ENCODE results near the gene LUC7L2. TPM values are rescaled to one million over a fixed set of nuclear protein-coding genes. Genes with fewer than 3 reads are reported as not detected.

Gene LUC7L2
- total RNA-seq, 1 experiment from 2014 or later = 81.2 TPM

GRCh38 chr7:139339025-139339424 lies 20.7 kb upstream of the LUC7L2 start:
- no peak overlapping the region for H3K23ac ChIP-seq (ENCODE audit: insufficient read length, low read depth, low read length)
- no peak overlapping the region for H3K56ac ChIP-seq (ENCODE audit: insufficient read length, low read depth, low read length)
- H3K4me1 Mint-ChIP-seq = peaks cover 7 to 11% of the 10 kb centered on the region in 2 experiments
- H3K9me3 Mint-ChIP-seq = peaks cover 10 to 14% of the 10 kb centered on the region in 2 experiments; a peak in 4 of 5 replicates
- TF ChIP-seq CTCF (conservative IDR thresholded peaks at IDR 0.05) = no peak
- no peak overlapping the region for H3K4me2 ChIP-seq (ENCODE audit: insufficient read depth, insufficient read length, low read length)
- H2BK5ac ChIP-seq (ENCODE audit: insufficient read length, low read length) = no peak overlapping the region
- no peak overlapping the region for H2BK20ac ChIP-seq (ENCODE audit: low read depth, low read length, poor library complexity, severe bottlenecking)
- H2BK12ac ChIP-seq (ENCODE audit: insufficient read length, low read depth, low read length) = no peak overlapping the region
- H3K36me3 Mint-ChIP-seq (ENCODE audit: insufficient read depth in 1 of 3, low read depth in 3 of 3) = peaks cover 3 to 11% (median 6%) of the 10 kb centered on the region in 3 experiments; a peak in 6 of 7 replicates
- peaks cover 14% of the 10 kb centered on the region for H3K27me3 Mint-ChIP-seq (ENCODE audit: low read depth)
- no peak overlapping the region for H3K9ac ChIP-seq (ENCODE audit: extremely low read depth, insufficient read length, low read length)
- no peak overlapping the region for H3K27ac Mint-ChIP-seq
- no peak overlapping the region for H3K18ac ChIP-seq (ENCODE audit: insufficient read length, low read depth, low read length)
- no peak overlapping the region for H2BK120ac ChIP-seq (ENCODE audit: low read depth, low read length, poor library complexity, severe bottlenecking)
- no peak overlapping the region for H3T11ph ChIP-seq (ENCODE audit: low read length)
- no peaks in the 10 kb centered on the region for H3K4me1 ChIP-seq (ENCODE audit: insufficient read depth, low read length)
- H4K91ac ChIP-seq (ENCODE audit: insufficient read length, low read depth, low read length) = no peak overlapping the region
- H2AK5ac ChIP-seq (ENCODE audit: insufficient read length, low read length) = no peak overlapping the region
- no peak overlapping the region for H4K5ac ChIP-seq (ENCODE audit: insufficient read length, low read depth, low read length)
- peak overlapping the region; percentile 91 to 95 for H3K4me3 Mint-ChIP-seq
- H3K9me3 ChIP-seq (ENCODE audit: control insufficient read depth, low read depth, low read length) = no peaks in the 10 kb centered on the region
- H3K23me2 ChIP-seq (ENCODE audit: insufficient read length, low read depth, low read length, poor library complexity, severe bottlenecking) = peaks cover 3% of the 10 kb centered on the region
- H3K27ac ChIP-seq (ENCODE audit: insufficient read length, low read depth, low read length) = no peak overlapping the region
- WGBS (ENCODE audit: extremely low coverage, insufficient read length, low lambda C conversion rate) = no CpG with 5 or more reads among the region's 2 CpGs
- H2AFZ ChIP-seq (ENCODE audit: low read length) = no peak overlapping the region
- no peak overlapping the region for H3K4ac ChIP-seq (ENCODE audit: low read depth, low read length)
- no peak overlapping the region for H4K8ac ChIP-seq (replicated peaks; ENCODE audit: insufficient read length, low read depth, low read length)
- H3K79me2 ChIP-seq (ENCODE audit: insufficient read depth, low read length) = no peaks in the 10 kb centered on the region
- DNase-seq = no peak
- no peaks in the 10 kb centered on the region for H4K20me1 ChIP-seq (ENCODE audit: control insufficient read depth, insufficient read depth, insufficient read length)
- no peaks in the 10 kb centered on the region for H3K79me1 ChIP-seq (ENCODE audit: insufficient read depth, low read depth, low read length, poor library complexity, severe bottlenecking)
- H2BK15ac ChIP-seq (ENCODE audit: low read depth, low read length) = no peak overlapping the region
- H3K14ac ChIP-seq (ENCODE audit: insufficient read depth, low read length) = no peak overlapping the region
- no peaks in the 10 kb centered on the region for H3K27me3 ChIP-seq (ENCODE audit: insufficient read depth, low read length)
